ENCODE measurements around the gene DCXR. TPM values are rescaled to one million over a fixed set of nuclear protein-coding genes. Genes with fewer than 3 reads are reported as not detected.

Gene DCXR
- total and polyA plus RNA-seq, 2 of the 13 experiments (the other 11 are each of a cell fraction or from before 2014, with no cell fraction given), result 287 to 311 TPM

GRCh38 chr17:82076018-82076784 is 38.7 kb upstream of the DCXR start (continued):
- TF ChIP-seq ZNF230 (CRISPR knock-in tag; IDR thresholded peaks at IDR 0.05) (0 out of 2 replicates have a peak, but pooled peaks have one; percentile 40), THAP9 (CRISPR knock-in tag; IDR thresholded peaks at IDR 0.05; ENCODE audit: borderline replicate concordance) (0 out of 2 replicates have a peak, but pooled peaks have one; percentile 6), ZNF414 (CRISPR knock-in tag; IDR thresholded peaks at IDR 0.05) (no peak), ZNF550 (CRISPR knock-in tag; IDR thresholded peaks at IDR 0.05; ENCODE audit: borderline replicate concordance) (no peak), ZNF460 (CRISPR knock-in tag; IDR thresholded peaks at IDR 0.05; ENCODE audit: borderline replicate concordance) (no peak), KDM2A (CRISPR knock-in tag; IDR thresholded peaks at IDR 0.05; ENCODE audit: borderline replicate concordance, low read depth) (no peak; the same call in 1 of the 2 replicates), DRAP1 (CRISPR knock-in tag; IDR thresholded peaks at IDR 0.05) (no peak), MAX (IDR thresholded peaks at IDR 0.05) (no peak; the same call in 1 of the 2 replicates), POLR2A (IDR thresholded peaks at IDR 0.05; ENCODE audit: insufficient read depth in 1 of 2, low read depth in 2 of 2, low read length in 2 of 2) (peak; percentile 38 to 83; a peak in 3 of 4 replicates), NFE2L2 (IDR thresholded peaks at IDR 0.05; ENCODE audit: low read length) (no peak), DZIP1 (CRISPR knock-in tag; IDR thresholded peaks at IDR 0.05) (no peak), EP300 (IDR thresholded peaks at IDR 0.05; ENCODE audit: low read depth in 2 of 2, low read length in 2 of 2) (no peak), EP300 (CRISPR knock-in tag; IDR thresholded peaks at IDR 0.05; ENCODE audit: borderline replicate concordance) (no peak), ZNF142 (CRISPR knock-in tag; IDR thresholded peaks at IDR 0.05) (0 out of 2 replicates have a peak, but pooled peaks have one; percentile 53), ZNF232 (CRISPR knock-in tag; IDR thresholded peaks at IDR 0.05; ENCODE audit: borderline replicate concordance) (no peak), SMC3 (IDR thresholded peaks at IDR 0.05; ENCODE audit: low read length) (no peak)
